Caco-2 (cell line): ENCODE data around the gene KRTAP4-6. TPM values are rescaled to one million over a fixed set of nuclear protein-coding genes. Genes with fewer than 3 reads are reported as not detected.

Experiments used
- BruUV-seq: library from RNA; stranded (reverse); fragments of 400-500 nt; replicated peaks from 2 replicates; lab custom pipeline; 2021; lab: Mats Ljungman, UMichigan
- CTCF ChIA-PET: fragments of 300-600 bp; sonication (Branson Sonifier 250); formaldehyde crosslinking; loops from one replicate; lab custom pipeline; 2022; ENCODE audit warnings: antibody characterized with exemption; lab: Charles Lee
- POLR2A ChIA-PET: fragments of 300-600 bp; sonication (Branson Sonifier 250); formaldehyde crosslinking; loops from one replicate; lab custom pipeline; 2022; ENCODE audit warnings: antibody characterized with exemption; lab: Charles Lee
- DNase-seq, 2 experiments: peaks; one replicate each; pipeline versions ENCODE4 v3.0.0 to v3.0.0-alpha.2; 2020 to 2022
- H3K27me3 ChIP-seq: replicated peaks from 2 replicates; pipeline ENCODE4 v1.6.0; 2011; ENCODE audit warnings: low read length; ENCODE audit not compliant: control insufficient read depth, insufficient read depth
- H3K36me3 ChIP-seq: 2 replicates; pipeline ENCODE4 v1.5.1; 2011; ENCODE audit warnings: low read length; ENCODE audit not compliant: control insufficient read depth, insufficient read depth
- H3K4me1 ChIP-seq: fragments of 250-450 bp; sonication (Bioruptor Pico); 2 replicates; pipeline ENCODE4 v1.5.1; 2020; ENCODE audit warnings: mild to moderate bottlenecking
- H3K4me3 ChIP-seq: 2 replicates; pipeline ENCODE4 v1.5.1; 2011; ENCODE audit warnings: low read depth, mild to moderate bottlenecking, control low read depth, low read length
- H3K9me3 ChIP-seq: fragments of 250-450 bp; sonication (Bioruptor Pico); 2 replicates; pipeline ENCODE4 v1.5.1; 2020; ENCODE audit warnings: mild to moderate bottlenecking, moderate library complexity
- H3K27ac Mint-ChIP-seq: one replicate; pipeline ENCODE4 v1.8.0; 2022; ENCODE audit warnings: mixed read lengths; ENCODE audit not compliant: unreplicated experiment
- H3K27me3 Mint-ChIP-seq: one replicate; pipeline ENCODE4 v1.8.0; 2022; ENCODE audit warnings: mixed read lengths; ENCODE audit not compliant: insufficient read depth, unreplicated experiment
- H3K36me3 Mint-ChIP-seq: one replicate; pipeline ENCODE4 v1.8.0; 2022; ENCODE audit warnings: mild to moderate bottlenecking, mixed read lengths; ENCODE audit not compliant: insufficient read depth, unreplicated experiment
- H3K4me1 Mint-ChIP-seq: one replicate; pipeline ENCODE4 v1.8.0; 2022; ENCODE audit warnings: low read depth, mixed read lengths; ENCODE audit not compliant: unreplicated experiment
- H3K4me3 Mint-ChIP-seq: one replicate; pipeline ENCODE4 v1.8.0; 2022; ENCODE audit warnings: mild to moderate bottlenecking, moderate library complexity, mixed read lengths; ENCODE audit not compliant: unreplicated experiment
- H3K9me3 Mint-ChIP-seq: one replicate; pipeline ENCODE4 v1.8.0; 2022; ENCODE audit warnings: mixed read lengths; ENCODE audit not compliant: unreplicated experiment
- CTCF ChIP-seq, 2 experiments: fragments of 200-600 bp in 1 of 2; IDR thresholded peaks; 1 replicate in 1 of 2; 2 replicates in 1 of 2; pipeline versions ENCODE4 v1.5.1 to v1.8.0; 2011 to 2022; ENCODE audit warnings: antibody characterized with exemption in 1 of 2, control low read depth in 1 of 2, inconsistent platforms in 1 of 2, low read depth in 1 of 2, low read length in 1 of 2, mild to moderate bottlenecking in 1 of 2, moderate library complexity in 1 of 2; ENCODE audit not compliant: insufficient read depth in 1 of 2, severe bottlenecking in 1 of 2, unreplicated experiment in 1 of 2
- intact Hi-C: fragments of 100-400 bp; cut with micrococcal nuclease; formaldehyde crosslinking; loops from one replicate; pipeline ENCODE4 v1.10.0; 2022; ENCODE audit not compliant: unreplicated experiment
- total RNA-seq: library from RNA; stranded (reverse); gene quantifications from 2 replicates; pipeline ENCODE4 v1.2.3, GENCODE V29; 2022

KRTAP4-6 gene
- total RNA-seq, 1 experiment from 2014 or later = not detected

GRCh38 chr17:41171886-41172285, 31.5 kb upstream of the KRTAP4-6 start:
- Histone ChIP-seq H3K27me3 (no peaks in the 10 kb centered on the region), H3K4me3 (no peak overlapping the region), H3K36me3 (no peaks in the 10 kb centered on the region), H3K4me1 (no peaks in the 10 kb centered on the region), H3K9me3 (no peaks in the 10 kb centered on the region)
- CTCF ChIA-PET = no interaction called here
- no peaks in the 10 kb centered on the region for H3K36me3 Mint-ChIP-seq
- no peak overlapping the region for H3K4me3 Mint-ChIP-seq
- H3K27me3 Mint-ChIP-seq = no peaks in the 10 kb centered on the region
- H3K4me1 Mint-ChIP-seq = no peaks in the 10 kb centered on the region
- no peak for DNase-seq
- POLR2A ChIA-PET = no interaction called here
- intact Hi-C loops = no loop called here
- no TSS peak for BruUV-seq
- H3K27ac Mint-ChIP-seq = no peak overlapping the region
- no peak for TF ChIP-seq CTCF (IDR thresholded peaks at IDR 0.05; ENCODE audit: insufficient read depth in 1 of 2, low read depth in 1 of 2, low read length in 1 of 2, severe bottlenecking in 1 of 2, unreplicated experiment in 1 of 2)
- H3K9me3 Mint-ChIP-seq = no peaks in the 10 kb centered on the region

GRCh38 chr17:41168121-41168520, 27.8 kb upstream of the KRTAP4-6 start, which contains the start of gene KRTAP4-3:
KRTAP4-3 (minus strand) TSS chr17:41168221; CDS start chr17:41168172, 49 bp downstream.
- no peak for TF ChIP-seq CTCF (IDR thresholded peaks at IDR 0.05; ENCODE audit: insufficient read depth in 1 of 2, low read depth in 1 of 2, low read length in 1 of 2, severe bottlenecking in 1 of 2, unreplicated experiment in 1 of 2)
- no TSS peak for BruUV-seq
- H3K36me3 Mint-ChIP-seq = no peaks in the 10 kb centered on the region
- H3K9me3 Mint-ChIP-seq = no peaks in the 10 kb centered on the region
- H3K4me1 Mint-ChIP-seq = no peaks in the 10 kb centered on the region
- no peaks in the 10 kb centered on the region for H3K36me3 ChIP-seq
- no peaks in the 10 kb centered on the region for H3K27me3 ChIP-seq
- no peak within 1 kb of the TSS for H3K4me3 Mint-ChIP-seq
- H3K4me3 ChIP-seq = no peak within 1 kb of the TSS
- H3K9me3 ChIP-seq = no peaks in the 10 kb centered on the region
- H3K27ac Mint-ChIP-seq = no peak within 1 kb of the TSS
- DNase-seq = no peak
- no peaks in the 10 kb centered on the region for H3K4me1 ChIP-seq
- CTCF ChIA-PET = no interaction called here
- H3K27me3 Mint-ChIP-seq = no peaks in the 10 kb centered on the region
- intact Hi-C loops = no loop called here
- POLR2A ChIA-PET = no interaction called here

GRCh38 chr17:41167561-41167960, 27.2 kb upstream of the KRTAP4-6 start:
- no peak overlapping the region for H3K4me3 ChIP-seq
- no peaks in the 10 kb centered on the region for H3K36me3 Mint-ChIP-seq
- no peak for TF ChIP-seq CTCF (IDR thresholded peaks at IDR 0.05; ENCODE audit: insufficient read depth in 1 of 2, low read depth in 1 of 2, low read length in 1 of 2, severe bottlenecking in 1 of 2, unreplicated experiment in 1 of 2)
- no peaks in the 10 kb centered on the region for H3K4me1 Mint-ChIP-seq
- POLR2A ChIA-PET = no interaction called here
- no peaks in the 10 kb centered on the region for H3K27me3 Mint-ChIP-seq
- no peak for DNase-seq
- intact Hi-C loops = no loop called here
- no TSS peak for BruUV-seq
- H3K36me3 ChIP-seq = no peaks in the 10 kb centered on the region
- no peaks in the 10 kb centered on the region for H3K27me3 ChIP-seq
- H3K27ac Mint-ChIP-seq = no peak overlapping the region
- no peaks in the 10 kb centered on the region for H3K9me3 Mint-ChIP-seq
- no peak overlapping the region for H3K4me3 Mint-ChIP-seq
- CTCF ChIA-PET = no interaction called here
- H3K9me3 ChIP-seq = no peaks in the 10 kb centered on the region
- H3K4me1 ChIP-seq = no peaks in the 10 kb centered on the region
